Psoas muscle (tissue), 8 donors: ENCODE data around the gene ZNRD2. TPM values are rescaled to one million over a fixed set of nuclear protein-coding genes. Genes with fewer than 3 reads are reported as not detected.

Experiments
- ATAC-seq, 4 donors: fragments of 200-7000 bp; cut with Tn5 transposase; one replicate each; pipeline ENCODE4 v1.9.1; 2020; ENCODE audit warnings: moderate library complexity in 3 of 4, mild to moderate bottlenecking in 2 of 4
- DNase-seq, 2 donors: peaks; one replicate each; pipeline ENCODE4 v3.0.0-alpha.2; 2020
- H3K27ac ChIP-seq: fragments of 200-600 bp; one replicate; pipeline ENCODE4 v1.8.0; 2022
- H3K27me3 ChIP-seq, 3 donors: fragments of 200-600 bp in 1 of 3; one replicate each; pipeline versions ENCODE4 v1.6.1 to v1.8.0; 2013 to 2022; ENCODE audit warnings: low read length in 2 of 3, mild to moderate bottlenecking in 2 of 3, moderate library complexity in 1 of 3; ENCODE audit not compliant: insufficient read depth in 3 of 3
- H3K36me3 ChIP-seq, 2 donors: fragments of 200-600 bp in 1 of 2; one replicate each; pipeline versions ENCODE4 v1.6.1 to v1.8.0; 2013 to 2022; ENCODE audit warnings: low read depth in 1 of 2, mild to moderate bottlenecking in 1 of 2, moderate library complexity in 1 of 2; ENCODE audit not compliant: insufficient read depth in 1 of 2
- H3K4me1 ChIP-seq: fragments of 200-600 bp; one replicate; pipeline ENCODE4 v1.8.0; 2022
- H3K4me3 ChIP-seq: fragments of 200-600 bp; one replicate; pipeline ENCODE4 v1.8.0; 2022; ENCODE audit warnings: mild to moderate bottlenecking
- H3K9me3 ChIP-seq: fragments of 200-600 bp; one replicate; pipeline ENCODE4 v1.8.0; 2022
- WGBS, 3 donors: extraction: QIAGEN DNeasy Blood & Tissue Kit; methylation state at CpG; one replicate each; pipeline versions ENCODE4 v1.1.6 to v1.1.7; 2013; 5-methylcytosine and 5-hydroxymethylcytosine counted together
- intact Hi-C, 2 donors: fragments of 100-400 bp; cut with DNase I; formaldehyde crosslinking; loops; one replicate each; pipeline versions ENCODE4 v1.11.0 to v1.14.2; 2022
- polyA plus RNA-seq, 3 donors: library from polyadenylated mRNA; stranded (reverse); fragments of 200-250 nt; gene quantifications; one replicate each; pipeline ENCODE4 v1.2.3, GENCODE V29; 2013
- total RNA-seq, 4 donors: library from RNA; stranded (reverse); fragmentation: NEBNext Ultra II Directional in 2 of 4; extraction: Animal tissue kit (Norgen Biotek cat#: 25700) in 2 of 4; gene quantifications; one replicate each; pipeline versions ENCODE4 v1.2.1 to v1.2.4, GENCODE V29; 2021 to 2023
- TF ChIP-seq, protein P1 (sequence below): fragments of 200-600 bp; IDR thresholded peaks from one replicate; pipeline ENCODE4 v1.8.0; 2022; ENCODE audit warnings: antibody characterized with exemption
- donor health status: healthy with polysubstance abuse.
- donor health status: DM: no; HTN: no; CAD: no; lungs with moderate emphysema.
- donor health status: Bipolar disorder and iron deficiency.
- donor health status: healthy.
- donor health status: DM: yes; HTN: yes; CAD: no.
- donor health status: DM: no; HTN: no; CAD: no.
- donor health status: DM: no; HTN: no; CAD: no.
- donor health status: DM: yes; HTN: yes; CAD: no.

Gene ZNRD2
- total and polyA plus RNA-seq, 7 donors, result 31.6 to 118 (median 43.5) TPM

DNA sequence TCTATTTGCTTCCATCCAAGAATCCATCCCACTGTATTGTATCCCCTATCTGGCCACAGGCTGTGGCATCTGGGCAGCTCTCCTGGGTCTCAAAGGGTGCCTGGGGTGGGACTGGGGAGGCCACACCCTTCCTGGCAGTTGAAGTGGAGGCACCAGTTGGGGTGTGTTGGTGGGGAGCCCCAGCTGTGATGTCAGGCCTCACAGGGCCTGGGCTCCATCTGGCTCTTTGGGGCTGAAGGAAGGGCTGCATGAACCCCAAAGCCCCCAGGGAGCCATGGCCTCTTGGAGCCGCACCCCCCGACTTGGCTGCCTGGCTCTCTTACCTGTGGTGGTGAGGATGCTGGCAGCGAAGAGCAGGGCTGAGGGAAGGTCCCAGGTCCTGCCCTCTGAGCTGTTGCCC lies 24.9 kb downstream of the ZNRD2 start:
- ATAC-seq (peak in 1 of 4 donors; percentile 2), DNase-seq (no peak)
- Histone ChIP-seq H3K27ac (peak overlapping the region; percentile 30), H3K4me1 (peaks cover 37% of the 10 kb centered on the region), H3K9me3 (no peaks in the 10 kb centered on the region), H3K4me3 (no peak overlapping the region), H3K27me3 (no peaks in the 10 kb centered on the region), H3K36me3 (peaks cover 4 to 63% of the 10 kb centered on the region in 2 donors)
- intact Hi-C loops, result no loop called here
- 55 to 94% (median 67%) methylated on average over 2 to 3 of the region's 3 CpGs for WGBS, 3 donors
- TF ChIP-seq, protein P1, sequence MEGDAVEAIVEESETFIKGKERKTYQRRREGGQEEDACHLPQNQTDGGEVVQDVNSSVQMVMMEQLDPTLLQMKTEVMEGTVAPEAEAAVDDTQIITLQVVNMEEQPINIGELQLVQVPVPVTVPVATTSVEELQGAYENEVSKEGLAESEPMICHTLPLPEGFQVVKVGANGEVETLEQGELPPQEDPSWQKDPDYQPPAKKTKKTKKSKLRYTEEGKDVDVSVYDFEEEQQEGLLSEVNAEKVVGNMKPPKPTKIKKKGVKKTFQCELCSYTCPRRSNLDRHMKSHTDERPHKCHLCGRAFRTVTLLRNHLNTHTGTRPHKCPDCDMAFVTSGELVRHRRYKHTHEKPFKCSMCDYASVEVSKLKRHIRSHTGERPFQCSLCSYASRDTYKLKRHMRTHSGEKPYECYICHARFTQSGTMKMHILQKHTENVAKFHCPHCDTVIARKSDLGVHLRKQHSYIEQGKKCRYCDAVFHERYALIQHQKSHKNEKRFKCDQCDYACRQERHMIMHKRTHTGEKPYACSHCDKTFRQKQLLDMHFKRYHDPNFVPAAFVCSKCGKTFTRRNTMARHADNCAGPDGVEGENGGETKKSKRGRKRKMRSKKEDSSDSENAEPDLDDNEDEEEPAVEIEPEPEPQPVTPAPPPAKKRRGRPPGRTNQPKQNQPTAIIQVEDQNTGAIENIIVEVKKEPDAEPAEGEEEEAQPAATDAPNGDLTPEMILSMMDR, result no peak

GRCh38 chr11:65595543-65596281 lies 25.4 kb downstream of the ZNRD2 start, which contains the start of gene KCNK7:
KCNK7 (minus strand) TSS chr11:65595800; CDS start chr11:65595772, 28 bp downstream.
- ATAC-seq (peak in 3 of 4 donors; percentile 2 to 9 (median 8)), DNase-seq (peak in 1 of 2 donors; percentile 59)
- 62 to 69% (median 67%) methylated on average over 12 of the region's 12 CpGs for WGBS, 3 donors
- Histone ChIP-seq H3K4me3 (no peak within 1 kb of the TSS), H3K36me3 (peaks cover 4 to 58% of the 10 kb centered on the region in 2 donors), H3K27me3 (no peaks in the 10 kb centered on the region), H3K9me3 (no peaks in the 10 kb centered on the region), H3K4me1 (peaks cover 32% of the 10 kb centered on the region), H3K27ac (peak within 1 kb of the TSS; percentile 30)
- intact Hi-C loops, result no loop called here
- TF ChIP-seq, protein P1, result no peak

DNA sequence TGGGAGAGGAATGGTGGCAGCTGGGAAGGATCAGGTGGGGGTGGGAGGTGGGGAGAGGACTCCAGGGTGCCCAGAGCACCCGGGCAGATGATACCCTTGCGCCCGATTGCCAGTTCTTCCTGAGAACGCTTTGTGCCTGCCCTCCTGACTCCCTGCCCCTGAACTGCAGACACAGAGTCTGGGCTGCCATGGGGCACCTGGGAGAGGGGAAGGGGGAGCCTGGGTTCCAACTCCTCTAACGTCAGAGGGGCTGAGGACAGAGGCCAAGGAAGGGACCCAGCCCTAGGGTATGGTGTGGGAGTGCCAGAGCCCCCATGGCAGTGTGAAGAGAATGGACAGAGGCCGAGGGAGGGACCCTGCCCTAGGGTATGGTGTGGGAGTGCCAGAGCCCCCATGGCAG lies 26.2 kb downstream of the ZNRD2 start:
- H3K4me3 ChIP-seq, result no peak overlapping the region
- DNase-seq (no peak), ATAC-seq (no peak)
- no peaks in the 10 kb centered on the region for H3K9me3 ChIP-seq
- 50 to 63% (median 61%) methylated on average over 4 to 6 of the region's 6 CpGs for WGBS, 3 donors
- TF ChIP-seq, protein P1, result no peak
- H3K36me3 ChIP-seq, result peaks cover 4 to 50% of the 10 kb centered on the region in 2 donors
- H3K27ac ChIP-seq, result no peak overlapping the region
- no peaks in the 10 kb centered on the region for H3K27me3 ChIP-seq
- intact Hi-C loops, result no loop called here
- peaks cover 32% of the 10 kb centered on the region for H3K4me1 ChIP-seq

DNA sequence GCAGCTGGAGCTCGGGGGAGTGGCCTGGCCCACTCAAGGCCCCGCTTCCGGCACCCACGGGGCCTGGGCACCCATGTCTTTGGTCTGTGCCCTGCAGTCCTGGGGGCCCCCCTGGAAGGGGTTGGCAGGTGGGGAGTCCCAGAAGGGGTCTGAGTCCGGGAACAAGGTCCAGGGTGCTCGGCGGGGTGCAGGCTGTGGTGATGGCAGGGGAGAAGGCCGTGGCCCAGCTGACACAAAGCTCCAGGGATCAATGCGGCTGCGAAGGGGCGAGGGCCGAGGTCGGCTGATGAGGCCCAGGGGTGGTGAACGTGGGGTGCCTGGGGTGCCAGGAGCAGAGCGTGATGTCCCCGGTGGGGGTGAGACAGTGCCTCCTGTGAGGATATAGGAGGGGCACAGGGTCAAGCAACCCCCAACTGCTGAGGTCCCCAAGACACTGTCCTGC lies 28.0 kb downstream of the ZNRD2 start:
- no peak overlapping the region for H3K27ac ChIP-seq
- DNase-seq, result no peak
- ATAC-seq, result no peak
- no peak overlapping the region for H3K4me3 ChIP-seq
- no peaks in the 10 kb centered on the region for H3K9me3 ChIP-seq
- TF ChIP-seq, protein P1, result no peak
- intact Hi-C loops, result no loop called here
- no peaks in the 10 kb centered on the region for H3K27me3 ChIP-seq
- WGBS, 3 donors, result 84 to 88% (median 88%) methylated on average over 15 to 16 of the region's 16 CpGs
- H3K4me1 ChIP-seq, result peaks cover 22% of the 10 kb centered on the region
- peaks cover 2 to 44% of the 10 kb centered on the region in 2 donors for H3K36me3 ChIP-seq
